Activated naive CD4-positive, alpha-beta T cell treated with anti-CD3 and anti-CD28 coated beads, Interleukin-2, amount 50 U/mL, for 72 hours (primary cell): ENCODE data around the gene ANKRD12. TPM values are rescaled to one million over a fixed set of nuclear protein-coding genes. Genes with fewer than 3 reads are reported as not detected.

Experiments
- ATAC-seq, 2 donors: fragments of 150-1000 bp; cut with Tn5 transposase; 2 replicates each; pipeline ENCODE4 v1.10.0; 2021; ENCODE audit warnings: mild to moderate bottlenecking in 2 of 2, moderate library complexity in 2 of 2
- DNase-seq, 2 donors: peaks; one replicate each; pipeline ENCODE4 v3.0.0; 2021 to 2022; ENCODE audit warnings: low spot score in 2 of 2
- H3K27ac Mint-ChIP-seq, 2 donors: one replicate each; pipeline ENCODE4 v1.8.0; 2022; ENCODE audit warnings: mild to moderate bottlenecking in 2 of 2, mixed read lengths in 2 of 2
- H3K36me3 Mint-ChIP-seq, 2 donors: one replicate each; pipeline ENCODE4 v1.8.0; 2022; ENCODE audit warnings: mixed read lengths in 2 of 2
- H3K9me3 Mint-ChIP-seq, 2 donors: one replicate each; pipeline ENCODE4 v1.8.0; 2022; ENCODE audit warnings: mixed read lengths in 2 of 2
- total RNA-seq, 2 donors: library from RNA; stranded (reverse); gene quantifications; one replicate each; pipeline ENCODE4 v1.2.3, GENCODE V29; 2022

Gene ANKRD12
- total RNA-seq, 2 donors from 2014 or later: 63.7 to 72.3 TPM

GRCh38 chr18:9319333-9319732 is 182.8 kb downstream of the ANKRD12 start:
- DNase-seq (no peak), ATAC-seq (no peak)
- peaks cover 0 to 11% of the 10 kb centered on the region in 2 donors for H3K36me3 Mint-ChIP-seq
- no peak overlapping the region for H3K27ac Mint-ChIP-seq
- peaks cover 4 to 16% of the 10 kb centered on the region in 2 donors for H3K9me3 Mint-ChIP-seq

DNA sequence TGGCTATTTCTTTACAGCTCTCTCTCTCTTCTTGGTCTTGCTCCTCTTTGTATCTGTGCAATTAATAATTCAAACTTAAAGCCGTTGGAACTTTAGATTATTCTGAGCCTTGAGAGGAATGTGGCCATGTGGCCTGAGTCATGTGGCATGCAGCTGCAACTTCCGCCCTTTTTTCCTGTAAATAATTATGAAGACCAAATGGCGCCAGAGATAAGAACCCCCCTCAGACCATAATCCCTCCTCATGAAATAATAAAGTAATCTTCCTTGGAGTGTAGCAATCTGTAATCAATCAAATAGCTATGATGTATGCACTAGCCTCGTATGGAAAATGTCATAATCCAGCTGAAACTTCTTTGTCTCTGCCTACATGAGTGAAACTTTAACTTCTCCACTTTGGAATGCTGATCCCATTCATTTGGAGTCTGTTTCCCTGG is 184.5 kb downstream of the ANKRD12 start:
- Mint-ChIP-seq H3K36me3 (peaks cover 0 to 11% of the 10 kb centered on the region in 2 donors), H3K9me3 (peaks cover 4 to 16% of the 10 kb centered on the region in 2 donors), H3K27ac (no peak overlapping the region)
- ATAC-seq (no peak), DNase-seq (no peak)

DNA sequence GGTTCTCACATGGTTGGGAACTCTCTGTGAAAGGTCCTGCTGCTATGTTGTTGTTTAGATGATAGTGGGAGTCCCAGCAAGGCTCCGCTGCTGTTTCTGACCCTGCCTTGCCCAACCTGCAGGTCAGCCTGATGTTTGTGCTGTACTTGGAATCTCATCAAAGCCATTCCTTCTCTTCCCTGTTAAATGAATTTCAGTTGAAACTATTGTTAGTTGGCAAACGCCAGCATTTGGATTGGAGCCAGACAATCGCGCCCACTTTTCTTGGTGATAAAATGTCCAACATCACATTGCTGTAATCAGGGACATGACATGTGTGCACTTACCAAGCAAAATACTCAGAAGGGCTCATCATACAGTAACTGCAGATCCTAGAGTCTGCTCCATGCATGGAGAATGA is 185.2 kb downstream of the ANKRD12 start:
- DNase-seq (no peak), ATAC-seq (no peak)
- peaks cover 0 to 11% of the 10 kb centered on the region in 2 donors for H3K36me3 Mint-ChIP-seq
- H3K27ac Mint-ChIP-seq: no peak overlapping the region
- peaks cover 4 to 16% of the 10 kb centered on the region in 2 donors for H3K9me3 Mint-ChIP-seq

GRCh38 chr18:9322744-9323143 is 186.2 kb downstream of the ANKRD12 start:
- Mint-ChIP-seq H3K36me3 (peaks cover 0 to 11% of the 10 kb centered on the region in 2 donors), H3K9me3 (peaks cover 4 to 16% of the 10 kb centered on the region in 2 donors), H3K27ac (no peak overlapping the region)
- ATAC-seq (no peak), DNase-seq (no peak)

DNA sequence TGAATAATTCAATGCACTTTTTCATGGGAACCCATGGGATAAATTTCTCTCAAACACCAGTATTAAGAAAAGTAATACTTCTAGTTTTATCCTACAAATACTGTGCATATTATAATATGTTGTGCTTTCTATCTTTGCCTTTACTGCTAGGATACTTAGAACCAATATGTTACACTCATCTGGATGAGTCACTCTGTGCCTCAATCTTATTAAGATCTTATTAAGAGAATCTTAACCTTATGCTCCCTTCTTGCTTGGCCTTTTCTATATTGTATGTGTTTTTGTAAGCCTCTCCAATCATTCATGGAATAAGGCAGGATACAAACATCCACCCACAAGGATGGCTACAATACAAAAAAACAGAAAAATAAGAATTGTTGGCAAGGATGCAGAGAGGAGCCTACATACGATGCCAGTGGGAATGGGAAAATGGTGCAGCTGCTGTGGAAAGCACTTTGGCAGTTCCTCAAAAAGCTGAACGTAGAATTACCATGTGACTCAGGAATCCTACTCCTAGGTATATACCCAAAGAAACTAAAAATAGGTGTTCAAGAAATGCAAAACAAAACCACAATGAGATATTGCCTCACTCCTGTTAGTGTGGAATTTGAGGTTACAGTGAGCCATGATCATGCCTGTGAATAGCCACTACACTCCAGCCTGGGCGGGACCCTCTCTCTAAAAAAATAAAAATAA is 187.3 kb downstream of the ANKRD12 start:
- no peak for DNase-seq
- ATAC-seq: no peak
- peaks cover 0 to 11% of the 10 kb centered on the region in 2 donors for H3K36me3 Mint-ChIP-seq
- peaks cover 8 to 16% of the 10 kb centered on the region in 2 donors for H3K9me3 Mint-ChIP-seq
- no peak overlapping the region for H3K27ac Mint-ChIP-seq

GRCh38 chr18:9325716-9326115 is 189.1 kb downstream of the ANKRD12 start:
- H3K9me3 Mint-ChIP-seq: peaks cover 4 to 13% of the 10 kb centered on the region in 2 donors
- ATAC-seq (no peak), DNase-seq (no peak)
- H3K36me3 Mint-ChIP-seq: peaks cover 0 to 6% of the 10 kb centered on the region in 2 donors
- H3K27ac Mint-ChIP-seq: no peak overlapping the region

DNA sequence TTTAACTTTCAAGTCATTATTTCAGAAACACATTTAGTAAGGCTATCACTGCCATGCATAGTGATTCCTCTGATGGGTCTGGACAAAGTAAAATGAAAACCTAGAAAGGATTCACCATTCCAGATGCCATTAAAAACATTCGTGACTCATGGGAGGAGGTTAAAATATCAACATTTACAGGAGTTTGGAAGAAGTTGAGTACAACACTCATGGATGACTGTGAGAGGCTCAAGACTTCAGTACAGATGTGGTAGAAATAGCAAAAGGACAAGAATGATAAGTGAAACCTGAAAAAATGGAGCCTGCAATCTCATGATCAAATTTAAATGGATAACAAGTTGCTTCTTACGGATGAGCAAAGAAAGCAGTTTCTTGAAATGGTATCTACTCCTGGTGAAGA is 192.2 kb downstream of the ANKRD12 start:
- Mint-ChIP-seq H3K9me3 (peaks cover 0 to 4% of the 10 kb centered on the region in 2 donors), H3K36me3 (no peaks in the 10 kb centered on the region), H3K27ac (no peak overlapping the region)
- ATAC-seq: no peak
- no peak for DNase-seq

- H3K9me3 Mint-ChIP-seq: peaks cover 0 to 4% of the 10 kb centered on the region in 2 donors
- H3K36me3 Mint-ChIP-seq: no peaks in the 10 kb centered on the region
- no peak overlapping the region for H3K27ac Mint-ChIP-seq
- no peak for DNase-seq
- ATAC-seq: no peak
These were observed 192.9 kb downstream of the ANKRD12 start for GRCh38 chr18:9329471-9329870.

- Mint-ChIP-seq H3K27ac (no peak overlapping the region), H3K9me3 (peaks cover 0 to 4% of the 10 kb centered on the region in 2 donors), H3K36me3 (no peaks in the 10 kb centered on the region)
- ATAC-seq (no peak), DNase-seq (no peak)
These were observed 193.8 kb downstream of the ANKRD12 start for GRCh38 chr18:9330419-9330818.

- peaks cover 0 to 2% of the 10 kb centered on the region in 2 donors for H3K9me3 Mint-ChIP-seq
- ATAC-seq: peak; percentile 54 to 63
- H3K27ac Mint-ChIP-seq: peak overlapping the region; percentile 72
- peaks cover 0 to 10% of the 10 kb centered on the region in 2 donors for H3K36me3 Mint-ChIP-seq
- DNase-seq: peak in 1 of 2 donors; percentile 33
These were observed 197.1 kb downstream of the ANKRD12 start for GRCh38 chr18:9333441-9334328.

DNA sequence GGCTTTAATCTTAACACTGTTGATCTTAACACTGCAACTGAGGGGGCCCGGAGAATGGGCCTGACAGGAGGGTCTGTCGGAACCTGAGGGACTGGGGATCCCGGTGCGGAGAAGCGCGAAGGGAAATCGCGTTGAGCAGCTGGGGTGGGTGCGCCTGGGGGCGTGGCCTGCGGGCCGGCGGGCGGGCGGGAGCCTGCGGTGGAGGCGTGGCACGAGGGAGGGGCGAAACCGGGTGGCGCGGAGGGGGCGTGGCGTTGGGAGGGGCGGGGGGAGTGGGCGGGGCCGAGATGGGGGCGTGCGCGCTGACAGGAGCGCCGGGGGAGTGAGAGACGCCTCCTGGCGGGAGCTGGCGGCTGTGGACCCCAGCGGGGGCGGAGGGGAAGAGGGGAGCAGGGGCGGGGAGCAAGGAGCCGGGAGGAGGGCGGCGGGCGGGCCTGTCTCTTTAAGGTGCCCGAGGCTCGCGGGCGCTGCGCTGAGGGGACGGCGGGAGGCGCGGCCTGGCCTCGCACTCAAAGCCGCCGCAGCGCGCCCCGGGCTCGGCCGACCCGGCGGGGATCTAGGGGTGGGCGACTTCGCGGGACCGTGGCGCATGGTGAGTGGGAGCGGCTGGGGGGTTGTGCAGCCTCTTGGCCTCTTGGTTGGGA is 197.9 kb downstream of the ANKRD12 start, which contains the start of gene TWSG1:
TSS of gene TWSG1 (plus strand) at position 445 of the 644 bp plus-strand sequence. CDS start 2,457 bp downstream, outside the sequence.
- Mint-ChIP-seq H3K36me3 (peaks cover 0 to 14% of the 10 kb centered on the region in 2 donors), H3K9me3 (no peaks in the 10 kb centered on the region), H3K27ac (peak within 1 kb of the TSS; percentile 72 to 82)
- ATAC-seq: peak; percentile 80 to 92
- DNase-seq: peak; percentile 85 to 88

GRCh38 chr18:9334973-9335696 is 198.6 kb downstream of the ANKRD12 start:
- peak; percentile 35 to 54 for ATAC-seq
- no peaks in the 10 kb centered on the region for H3K9me3 Mint-ChIP-seq
- H3K36me3 Mint-ChIP-seq: peaks cover 0 to 14% of the 10 kb centered on the region in 2 donors
- H3K27ac Mint-ChIP-seq: peak overlapping the region in 1 of 2 donors; percentile 82
- peak in 1 of 2 donors; percentile 52 for DNase-seq

Other genes with a start within 250 kb of the ANKRD12 start
- 100 to 1,000 TPM; 311 to 402 TPM for gene NDUFV2, start 34.1 kb upstream of the ANKRD12 start, total RNA-seq
- gene TWSG1, start 198.0 kb downstream of the ANKRD12 start, total RNA-seq: 1 to 10 TPM; 3.1 to 7.8 TPM